RPMI7951 (cell line): ENCODE data around the gene LRRC14B. TPM values are rescaled to one million over a fixed set of nuclear protein-coding genes. Genes with fewer than 3 reads are reported as not detected.

ENCODE experiments used
- DNase-seq: peaks from one replicate; pipeline ENCODE4 v3.0.0-alpha.2; 2012; ENCODE audit warnings: low read depth
- total RNA-seq: library from RNA; depleted of rRNA; stranded (reverse); fragments of >200 nt; shearing (Covaris generic); gene quantifications from 2 replicates; pipeline ENCODE4 v1.2.3, GENCODE V29; 2014; rRNA removed

LRRC14B gene
- total RNA-seq, result not detected in 2 replicates

GRCh38 chr5:191036-191948 is at the start of gene LRRC14B:
LRRC14B (plus strand) TSS chr5:191495; CDS start chr5:191539, 44 bp downstream.
- DNase-seq, result peak; percentile 37

GRCh38 chr5:141761-142160 is 49.5 kb upstream of the LRRC14B start:
- DNase-seq, result no peak

- no peak for DNase-seq
These were observed 49.0 kb upstream of the LRRC14B start for GRCh38 chr5:142246-142810.

- no peak for DNase-seq
These were observed 48.3 kb upstream of the LRRC14B start for GRCh38 chr5:143041-143440.

GRCh38 chr5:144941-145340 is 46.4 kb upstream of the LRRC14B start:
- DNase-seq, result no peak

- no peak for DNase-seq
These were observed 45.5 kb upstream of the LRRC14B start for GRCh38 chr5:145585-146323.

GRCh38 chr5:147751-148150 is 43.5 kb upstream of the LRRC14B start:
- no peak for DNase-seq

GRCh38 chr5:149745-150485 is 41.4 kb upstream of the LRRC14B start:
- DNase-seq, result peak; percentile 73

- DNase-seq, result no peak
These were observed 40.5 kb upstream of the LRRC14B start for GRCh38 chr5:150746-151145.

GRCh38 chr5:152077-152476 is 39.2 kb upstream of the LRRC14B start:
- DNase-seq, result no peak

GRCh38 chr5:153256-153655 is 38.0 kb upstream of the LRRC14B start:
- DNase-seq, result peak; percentile 88

- DNase-seq, result peak; percentile 58
These were observed 37.1 kb upstream of the LRRC14B start for GRCh38 chr5:154236-154635.

GRCh38 chr5:154826-155225 is 36.5 kb upstream of the LRRC14B start:
- DNase-seq, result peak; percentile 70

GRCh38 chr5:155651-156410 is 35.5 kb upstream of the LRRC14B start:
- no peak for DNase-seq

- no peak for DNase-seq
These were observed 34.8 kb upstream of the LRRC14B start for GRCh38 chr5:156411-157072.

GRCh38 chr5:157126-157715 is 34.1 kb upstream of the LRRC14B start:
- no peak for DNase-seq

- DNase-seq, result no peak
These were observed 33.5 kb upstream of the LRRC14B start for GRCh38 chr5:157801-158200.

GRCh38 chr5:158807-159447 is 32.4 kb upstream of the LRRC14B start:
- no peak for DNase-seq

- DNase-seq, result peak; percentile 84
These were observed 31.7 kb upstream of the LRRC14B start for GRCh38 chr5:159448-160172.
